VCaP (cell line): Measurements from ENCODE around the gene XRCC2.

ENCODE experiments used
- H3K27ac ChIP-seq: fragments of 450-650 bp; 2 replicates; pipeline ENCODE4 v1.5.1; 2017
- CTCF ChIP-seq: fragments of 450-650 bp; conservative IDR thresholded peaks from 2 replicates; pipeline ENCODE4 v1.5.1; 2017; ENCODE audit warnings: mild to moderate bottlenecking, moderate library complexity

XRCC2 gene

GRCh38 chr7:152669758-152670157 lies 6.2 kb downstream of the XRCC2 start:
- no peak for TF ChIP-seq CTCF
- H3K27ac ChIP-seq: no peak overlapping the region

GRCh38 chr7:152668975-152669374 lies 7.0 kb downstream of the XRCC2 start:
- no peak overlapping the region for H3K27ac ChIP-seq
- no peak for TF ChIP-seq CTCF

- no peak overlapping the region for H3K27ac ChIP-seq
- TF ChIP-seq CTCF: no peak
These were observed 8.0 kb downstream of the XRCC2 start for GRCh38 chr7:152667958-152668357.

GRCh38 chr7:152666078-152666477 lies 9.9 kb downstream of the XRCC2 start:
- no peak for TF ChIP-seq CTCF

GRCh38 chr7:152664636-152665035 lies 11.3 kb downstream of the XRCC2 start:
- no peak overlapping the region for H3K27ac ChIP-seq
- TF ChIP-seq CTCF: no peak

More at GRCh38 chr7:152666078-152666477, 9.9 kb downstream of the XRCC2 start:
- no peak overlapping the region for H3K27ac ChIP-seq

GRCh38 chr7:152663931-152664330 lies 12.0 kb downstream of the XRCC2 start:
- no peak overlapping the region for H3K27ac ChIP-seq

GRCh38 chr7:152663148-152663740 lies 12.7 kb downstream of the XRCC2 start:
- no peak overlapping the region for H3K27ac ChIP-seq
- TF ChIP-seq CTCF: no peak

More at GRCh38 chr7:152663931-152664330, 12.0 kb downstream of the XRCC2 start:
- no peak for TF ChIP-seq CTCF
